NCI-H526 (cell line): ENCODE data around the gene MCTS1.
"Not testable (repeated sequence)": the region's sequence is repeated elsewhere in the genome, so short reads cannot be mapped to it uniquely, and the experiment has no call there.

Experiments
- DNase-seq, 2 experiments: peaks; one replicate each; lab custom pipeline; 2025; lab: John Stamatoyannopoulos, UW

MCTS1 gene

GRCh38 chrX:120603707-120604360, at the start of gene MCTS1:
Gene MCTS1 (plus strand): TSS chrX:120604101. CDS start chrX:120604237, 136 bp downstream.
- DNase-seq = peak; percentile 92 to 93

- DNase-seq = no peak
Measured at GRCh38 chrX:120556251-120556650, 47.6 kb upstream of the MCTS1 start.

- peak in 1 of 2 experiments; percentile 15 for DNase-seq
Measured at GRCh38 chrX:120559804-120560203, 44.1 kb upstream of the MCTS1 start.

- no peak for DNase-seq
Measured at GRCh38 chrX:120560405-120560841, 43.5 kb upstream of the MCTS1 start.

DNA sequence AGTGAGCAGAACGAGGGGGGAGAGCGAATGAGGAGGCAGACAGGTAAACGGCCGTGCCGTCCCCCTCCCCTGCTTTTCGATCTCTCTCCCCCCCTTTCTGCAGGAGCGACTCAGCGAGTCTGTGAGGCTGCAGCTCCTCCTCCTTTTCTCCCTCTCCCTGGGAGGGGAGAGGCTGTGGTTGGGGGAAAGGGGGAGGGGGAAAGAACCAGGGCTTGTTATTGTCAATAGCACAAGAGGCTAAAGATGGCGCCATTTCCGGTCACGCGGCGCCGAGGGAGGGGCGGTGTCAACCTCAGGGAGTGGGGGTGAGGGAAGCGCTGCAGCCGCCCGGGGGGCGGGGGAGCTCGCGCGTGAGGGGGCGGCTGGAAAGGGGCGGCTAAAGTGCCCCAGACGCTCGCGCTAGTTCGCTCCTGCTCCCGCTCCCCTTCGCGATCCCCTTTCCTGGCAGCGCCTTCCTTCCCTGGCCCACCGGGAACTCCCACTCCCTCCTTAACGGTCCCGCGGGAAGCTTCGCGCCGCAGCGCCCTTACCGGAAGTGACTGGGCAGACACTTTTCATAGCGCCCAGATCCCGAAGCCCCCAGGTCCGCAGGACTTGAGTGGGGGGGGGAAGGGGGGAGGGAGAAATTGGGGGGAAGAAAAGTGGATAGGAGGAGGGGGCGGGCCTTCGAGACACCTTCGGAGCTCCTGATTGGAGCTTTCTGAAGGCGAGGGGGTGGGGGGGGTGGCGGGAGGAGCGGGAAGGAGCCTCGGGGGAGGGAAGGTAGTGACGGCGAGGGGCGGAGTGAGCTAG, 42.9 kb upstream of the MCTS1 start, which contains the start of gene CUL4B:
CUL4B (minus strand) TSS at position 121 of the 792 bp plus-strand sequence. CDS start 324 bp downstream, outside the sequence.
- peak; percentile 95 to 96 for DNase-seq

GRCh38 chrX:120561634-120562568, 42.0 kb upstream of the MCTS1 start:
- no peak for DNase-seq

DNA sequence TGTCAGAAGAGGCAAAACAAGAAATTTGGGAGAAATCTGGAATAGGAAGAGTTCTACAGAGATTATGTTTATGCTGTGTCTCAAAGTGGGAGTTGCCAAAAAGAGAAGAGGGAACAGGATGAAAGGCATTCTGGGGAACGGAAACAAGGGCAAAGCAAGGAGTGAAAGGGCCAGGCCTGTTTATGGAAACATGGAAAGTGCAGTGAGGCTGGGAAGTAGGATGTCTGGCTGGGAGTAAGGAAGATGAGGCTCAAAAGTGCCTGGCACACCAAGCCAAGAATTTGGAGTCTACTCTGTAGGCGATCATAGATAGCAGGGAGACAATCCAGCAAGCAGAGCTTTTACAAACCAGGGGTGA, 41.4 kb upstream of the MCTS1 start:
- no peak for DNase-seq

DNA sequence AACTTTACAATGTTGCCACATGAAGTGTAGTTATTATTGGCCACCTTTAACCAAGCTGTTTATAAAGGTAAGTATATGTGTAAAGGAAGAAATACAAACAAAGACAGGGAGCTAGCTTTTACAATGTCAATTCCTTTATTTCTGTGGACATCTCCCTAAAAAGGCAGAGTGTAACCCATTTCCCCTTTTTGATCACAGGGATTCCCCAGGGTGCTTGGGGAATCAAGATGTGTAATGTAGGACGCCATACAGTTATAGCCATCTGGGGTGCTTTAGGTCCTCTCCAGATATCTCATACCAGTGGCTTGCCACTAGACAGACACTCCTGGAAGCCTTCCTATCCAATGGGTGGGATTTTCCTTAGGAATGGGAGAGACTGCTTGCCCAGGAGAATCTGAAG, 39.0 kb upstream of the MCTS1 start:
- no peak for DNase-seq

DNA sequence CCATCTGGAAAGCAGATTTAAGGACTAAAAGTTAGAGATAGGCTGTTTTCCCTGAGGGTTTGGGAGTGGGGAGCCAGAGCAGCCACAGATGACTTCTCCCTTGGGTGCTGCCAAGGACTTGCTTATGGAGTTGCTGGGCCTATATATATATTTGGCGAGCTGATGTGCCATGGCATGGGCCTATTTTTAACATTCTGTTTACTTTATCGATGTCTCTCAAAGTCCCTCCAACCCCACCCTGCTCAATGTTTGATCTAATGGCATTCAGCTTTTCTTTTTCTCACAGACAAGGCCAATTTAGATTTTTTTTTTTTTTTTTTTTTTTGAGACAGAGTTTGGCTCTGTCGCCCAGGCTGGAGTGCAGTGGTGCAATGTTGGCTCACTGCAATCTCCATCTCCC, 37.1 kb upstream of the MCTS1 start:
- DNase-seq = no peak

DNA sequence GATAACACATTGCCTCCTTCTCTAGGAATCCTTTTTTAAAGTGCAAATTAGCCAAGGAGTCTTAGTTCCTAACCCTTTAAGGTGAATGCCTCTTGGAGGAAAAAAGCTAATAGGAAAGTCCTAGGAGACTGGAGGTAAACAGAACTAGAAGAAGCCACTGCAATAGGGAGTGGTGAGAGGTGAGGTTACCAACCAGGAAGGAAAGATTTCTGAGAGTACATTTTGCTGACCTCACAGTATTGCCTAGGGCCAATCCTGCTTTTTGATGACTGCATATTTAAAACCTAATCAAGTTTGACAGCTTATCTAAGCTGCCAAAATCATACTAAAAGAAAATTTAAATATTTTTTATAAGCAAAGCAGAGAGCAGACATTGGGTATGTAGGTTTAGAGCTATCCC, 35.9 kb upstream of the MCTS1 start:
- no peak for DNase-seq

- no peak for DNase-seq
Measured at GRCh38 chrX:120568609-120569008, 35.3 kb upstream of the MCTS1 start.

DNA sequence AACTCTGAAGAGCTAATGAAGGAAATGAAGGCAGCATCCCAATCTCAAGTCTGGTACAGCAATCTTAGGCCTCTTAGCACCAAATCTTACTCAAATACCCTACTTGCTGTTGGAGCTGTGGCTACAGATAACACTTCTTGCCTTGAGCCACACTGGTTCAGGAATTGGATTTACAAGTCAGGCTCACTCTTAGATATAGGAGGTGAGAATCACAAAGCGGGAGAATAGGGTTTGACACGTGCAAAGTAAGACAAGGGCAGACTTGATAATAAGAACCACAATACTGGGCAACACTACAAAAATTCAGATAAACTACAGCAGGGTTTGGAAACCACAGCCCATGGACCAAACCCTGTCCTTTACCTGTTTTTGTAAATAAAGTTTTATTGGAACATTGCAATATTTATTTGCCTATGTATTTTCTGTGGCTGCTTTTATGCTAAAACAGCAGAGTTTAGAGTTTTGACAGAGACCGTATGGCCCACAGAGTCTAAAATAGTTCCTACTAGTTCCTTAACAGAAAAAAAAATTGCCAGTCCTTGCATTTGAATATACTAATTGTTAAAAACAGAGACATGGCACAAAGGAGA, 33.8 kb upstream of the MCTS1 start:
- DNase-seq = no peak

- DNase-seq = not testable (repeated sequence)
Measured at GRCh38 chrX:120573806-120574205, 30.1 kb upstream of the MCTS1 start.

GRCh38 chrX:120575379-120576114, 28.4 kb upstream of the MCTS1 start:
- DNase-seq = no peak

DNA sequence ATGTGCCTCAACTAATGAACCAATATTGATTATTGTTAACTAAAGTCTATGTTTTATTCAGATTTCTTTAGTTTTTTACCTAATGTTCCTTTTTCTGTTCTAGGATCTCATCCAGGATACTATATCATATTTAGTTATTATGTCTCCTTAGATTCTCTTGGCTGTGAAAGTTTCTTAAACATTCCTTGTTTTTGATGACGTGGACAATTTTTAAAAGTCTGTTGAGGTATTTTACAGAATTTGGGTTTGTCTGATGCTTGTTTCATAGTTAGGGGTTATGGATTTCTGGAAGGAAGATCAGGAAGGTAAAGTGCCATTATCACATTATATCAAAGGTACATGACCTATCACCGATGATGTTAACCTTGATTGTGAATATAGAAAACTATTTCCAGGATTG, 18.2 kb upstream of the MCTS1 start:
- no peak for DNase-seq

DNA sequence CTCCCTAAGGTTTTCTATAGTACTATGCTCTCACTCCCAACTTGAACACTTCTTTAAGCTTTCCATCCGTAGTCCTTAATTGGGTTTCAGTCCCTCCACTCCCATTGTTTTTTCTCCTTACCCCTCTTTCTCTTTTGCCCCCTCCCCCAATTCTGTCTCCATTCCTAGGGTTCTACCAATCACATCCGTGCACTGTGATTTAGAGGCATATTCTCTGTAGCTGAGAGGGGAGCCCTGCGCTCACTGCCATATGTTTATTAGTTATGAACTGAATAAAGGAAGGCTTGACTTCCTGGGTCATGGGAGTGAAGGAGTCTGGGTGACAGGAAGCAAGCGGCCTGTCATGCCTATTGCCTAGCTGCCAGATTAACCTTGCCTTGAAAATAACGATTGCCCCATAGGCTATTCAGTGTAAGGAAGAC, 471 bp downstream of the MCTS1 start:
- DNase-seq = peak; percentile 21 to 58

GRCh38 chrX:120612086-120612485, 8.2 kb downstream of the MCTS1 start:
- DNase-seq = no peak

- DNase-seq = no peak
Measured at GRCh38 chrX:120614816-120615215, 10.9 kb downstream of the MCTS1 start.

- no peak for DNase-seq
Measured at GRCh38 chrX:120617996-120618630, 14.2 kb downstream of the MCTS1 start.

DNA sequence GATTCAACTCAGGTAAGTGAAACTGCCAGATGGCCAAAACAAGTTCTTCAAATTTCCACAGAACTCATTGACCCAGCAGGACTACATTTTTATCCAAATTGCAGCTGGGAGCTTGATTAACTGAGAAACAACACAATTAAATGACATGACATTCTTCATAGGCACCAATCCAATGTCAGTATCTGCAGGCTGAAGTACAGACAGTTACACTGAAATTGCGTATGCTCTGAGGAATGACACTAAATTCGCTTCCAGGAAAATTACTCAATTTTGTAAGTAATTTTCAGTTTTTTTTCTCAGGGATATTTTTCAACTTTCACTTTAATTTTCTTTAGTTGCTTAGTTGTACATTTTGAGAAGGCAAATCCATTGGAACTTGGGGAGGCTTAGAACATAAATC, 21.5 kb downstream of the MCTS1 start:
- DNase-seq = no peak
